Measurements from ENCODE around the gene CSPG4.

DNA sequence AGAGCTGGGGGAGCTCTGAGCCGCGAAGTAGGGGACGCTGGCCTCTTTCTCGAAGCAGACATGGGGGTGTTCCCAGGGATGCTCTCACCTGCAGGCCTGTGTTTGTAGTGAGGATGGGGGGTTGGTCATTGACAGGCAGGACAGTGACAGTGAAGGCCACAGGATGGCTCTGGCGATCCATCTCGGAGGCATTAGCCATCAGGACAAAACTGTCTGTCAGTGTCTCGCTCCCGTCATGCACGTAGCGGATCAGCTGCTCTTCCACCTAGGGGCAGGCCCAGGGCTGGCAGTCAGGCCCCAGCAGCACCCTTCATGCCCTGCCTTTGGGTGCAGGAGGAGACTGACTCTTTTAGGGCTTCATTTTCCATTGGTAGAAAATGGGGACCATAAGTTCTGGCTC, 28.0 kb downstream of the CSPG4 start:
- TF ChIP-seq CTCF (IDR thresholded peaks at IDR 0.05) (no peak), POLR2A (IDR thresholded peaks at IDR 0.05) (no peak), POLR2AphosphoS5 (IDR thresholded peaks at IDR 0.05) (no peak)

All from breast epithelium (tissue), 3 donors.